ENCODE results near the gene PPM1N.
A peak's percentile ranks its signal among the peaks of the same experiment; 100 is the strongest.

- TF ChIP-seq CTCF (IDR thresholded peaks at IDR 0.05) (peak in 1 of 3 experiments; percentile 39), POLR2A (IDR thresholded peaks at IDR 0.05) (peak; percentile 53)
Observed at GRCh38 chr19:45506246-45506988, 8.2 kb downstream of the PPM1N start.

Data from testis (tissue), 2 donors.